HepG2 (cell line): ENCODE results near the gene UNC93A. TPM values are rescaled to one million over a fixed set of nuclear protein-coding genes. Genes with fewer than 3 reads are reported as not detected.

Experiments used
- ADNP ChIP-seq: sonication (generic); formaldehyde crosslinking; IDR thresholded peaks from 2 replicates; pipeline ENCODE4 v1.4.0; 2020; ENCODE audit warnings: missing genetic modification reagents
- ATRX ChIP-seq: sonication (generic); formaldehyde crosslinking; IDR thresholded peaks from 2 replicates; pipeline ENCODE4 v1.4.0; 2020; ENCODE audit warnings: missing genetic modification reagents, borderline replicate concordance
- CSRNP2 ChIP-seq: sonication (generic); formaldehyde crosslinking; conservative IDR thresholded peaks from 2 replicates; pipeline ENCODE4 v1.8.0; 2022; ENCODE audit warnings: low read depth, missing genetic modification reagents
- DRAP1 ChIP-seq: IDR thresholded peaks from 2 replicates; pipeline ENCODE4 v1.6.1; 2016; ENCODE audit warnings: missing genetic modification reagents, missing compliant biosample characterization
- ETV5 ChIP-seq: IDR thresholded peaks from 2 replicates; pipeline ENCODE4 v1.6.1; 2018; ENCODE audit warnings: missing biosample characterization, missing genetic modification reagents, inconsistent platforms, borderline replicate concordance
- GMEB1 ChIP-seq: sonication (generic); formaldehyde crosslinking; IDR thresholded peaks from 2 replicates; pipeline ENCODE4 v1.5.1; 2020; ENCODE audit warnings: missing genetic modification reagents, mild to moderate bottlenecking, borderline replicate concordance
- KLF11 ChIP-seq: IDR thresholded peaks from 2 replicates; pipeline ENCODE4 v1.6.1; 2016; ENCODE audit warnings: missing compliant biosample characterization
- KLF6 ChIP-seq: IDR thresholded peaks from 2 replicates; pipeline ENCODE4 v1.8.0; 2016; ENCODE audit warnings: missing biosample characterization, missing genetic modification reagents
- SOX5 ChIP-seq: IDR thresholded peaks from 2 replicates; pipeline ENCODE4 v1.6.1; 2016; ENCODE audit warnings: borderline replicate concordance
- TGIF2 ChIP-seq: IDR thresholded peaks from 2 replicates; pipeline ENCODE4 v1.6.1; 2016; ENCODE audit warnings: control low read depth, missing compliant biosample characterization
- ZBTB44 ChIP-seq: sonication (generic); formaldehyde crosslinking; IDR thresholded peaks from 2 replicates; pipeline ENCODE4 v1.4.0; 2020; ENCODE audit warnings: missing genetic modification reagents
- ZNF33B ChIP-seq: sonication (generic); formaldehyde crosslinking; IDR thresholded peaks from 2 replicates; pipeline ENCODE4 v1.5.1; 2020; ENCODE audit warnings: mild to moderate bottlenecking, missing genetic modification reagents
- ZNF430 ChIP-seq: sonication (generic); formaldehyde crosslinking; IDR thresholded peaks from 2 replicates; pipeline ENCODE4 v1.9.0; 2021; ENCODE audit warnings: mild to moderate bottlenecking, missing genetic modification reagents
- ZNF775 ChIP-seq: sonication (generic); formaldehyde crosslinking; IDR thresholded peaks from 2 replicates; pipeline ENCODE4 v1.4.0; 2020; ENCODE audit warnings: missing genetic modification reagents, mild to moderate bottlenecking, moderate library complexity, borderline replicate concordance
- ZSCAN29 ChIP-seq: sonication (generic); formaldehyde crosslinking; conservative IDR thresholded peaks from 2 replicates; pipeline ENCODE4 v1.4.0; 2020; ENCODE audit warnings: mild to moderate bottlenecking, missing genetic modification reagents
- polyA plus RNA-seq, 8 experiments: library from polyadenylated mRNA; depleted of rRNA in 3 of 8; stranded (reverse) in 7 of 8; unstranded in 1 of 8; fragments of >200 nt; fragmentation: Illumina TruSeq in 4 of 8; extraction: Trizol in 4 of 8; gene quantifications; 2 replicates each; pipeline versions ENCODE4 v1.2.1 to v1.2.3, GENCODE V29; 2011 to 2016; ENCODE audit warnings: low read depth in 4 of 8, missing spikeins in 1 of 8, mixed read lengths in 1 of 8; ENCODE audit not compliant: insufficient read depth in 1 of 8
- total RNA-seq, 5 experiments: library from RNA; depleted of rRNA; stranded (reverse); fragments of >200 nt; fragmentation: Illumina TruSeq; extraction: Trizol; gene quantifications; 2 replicates each; pipeline ENCODE4 v1.2.3, GENCODE V29; 2016; ENCODE audit warnings: low read depth in 1 of 5
- TF ChIP-seq, protein P1 (sequence below): sonication (generic); formaldehyde crosslinking; IDR thresholded peaks from 2 replicates; pipeline ENCODE4 v1.4.0; 2020; ENCODE audit warnings: missing genetic modification reagents
- TF ChIP-seq, protein P2 (sequence below): sonication (generic); formaldehyde crosslinking; IDR thresholded peaks from 2 replicates; pipeline ENCODE4 v1.5.1; 2020; ENCODE audit warnings: mild to moderate bottlenecking, missing genetic modification reagents
- TF ChIP-seq, protein P3 (sequence below): sonication (generic); IDR thresholded peaks from 2 replicates; pipeline ENCODE4 v1.6.1; 2016; ENCODE audit warnings: low read depth, borderline replicate concordance

UNC93A gene
- total and polyA plus RNA-seq, 2 of the 13 experiments (the other 11 are each of a cell fraction or from before 2014, with no cell fraction given): 11.0 to 42.7 TPM

DNA sequence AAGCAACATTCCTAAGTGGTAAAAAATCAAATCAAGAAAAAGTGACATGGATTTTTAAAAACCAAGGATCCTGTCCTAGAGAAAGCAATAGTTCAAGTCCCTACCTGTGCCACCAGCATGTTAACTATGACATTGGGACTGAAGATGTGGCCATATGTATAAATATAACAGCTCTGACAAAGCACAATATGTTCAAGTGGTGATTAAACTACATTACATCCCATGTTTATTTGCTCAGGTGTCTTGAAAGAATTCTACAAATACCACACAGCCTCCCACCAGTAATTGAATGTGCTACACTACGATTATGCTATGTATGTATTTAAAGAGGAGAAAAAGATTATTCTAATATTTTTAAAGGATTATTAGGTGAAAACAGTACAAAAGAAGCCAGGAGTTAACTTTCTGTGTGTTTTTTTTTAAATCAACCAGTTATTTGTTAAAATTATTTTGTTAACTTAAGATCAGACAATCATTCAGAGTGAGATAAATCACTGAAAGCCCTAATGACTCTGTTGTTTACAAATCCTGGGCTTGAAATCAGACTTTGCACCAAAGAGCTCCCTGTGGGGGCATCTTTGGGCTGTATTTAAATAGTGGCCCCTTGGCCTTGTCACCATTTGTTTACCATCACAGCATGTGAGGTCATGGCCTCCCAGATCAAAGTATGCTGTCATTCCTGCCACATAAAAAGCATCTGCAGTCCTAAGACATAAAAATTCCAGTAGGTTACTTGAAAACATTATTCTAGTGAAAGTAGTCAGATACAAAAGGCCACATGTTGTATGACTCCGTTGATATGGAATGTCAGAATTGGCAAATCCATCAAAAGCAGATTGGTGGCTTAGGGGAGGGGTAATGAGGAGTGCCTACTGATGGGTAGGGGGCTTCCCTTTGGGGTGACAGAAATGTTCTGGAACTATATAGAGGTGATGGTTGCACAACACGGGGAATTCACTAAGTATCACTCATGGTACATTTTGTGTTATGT is 50.8 kb downstream of the UNC93A start (continued):
- TF ChIP-seq ZNF430 (CRISPR knock-in tag) (peak; percentile 71), ZNF775 (CRISPR knock-in tag) (no peak), KLF11 (CRISPR knock-in tag) (peak; percentile 81; the same call in 1 of the 2 replicates), GMEB1 (peak; percentile 22; the same call in 1 of the 2 replicates), ZSCAN29 (CRISPR knock-in tag) (0 out of 2 replicates have a peak, but pooled peaks have one; percentile 48), KLF6 (CRISPR knock-in tag) (peak; percentile 86), ETV5 (CRISPR knock-in tag) (peak; percentile 89), SOX5 (CRISPR knock-in tag) (peak; percentile 98), CSRNP2 (no peak), ZNF33B (peak; percentile 52; the same call in 1 of the 2 replicates), ADNP (CRISPR knock-in tag) (no peak), TGIF2 (CRISPR knock-in tag) (0 out of 2 replicates have a peak, but pooled peaks have one; percentile 52), DRAP1 (peak; percentile 76), ATRX (CRISPR knock-in tag) (no peak), ZBTB44 (peak; percentile 79; the same call in 1 of the 2 replicates)
- TF ChIP-seq, protein P1, sequence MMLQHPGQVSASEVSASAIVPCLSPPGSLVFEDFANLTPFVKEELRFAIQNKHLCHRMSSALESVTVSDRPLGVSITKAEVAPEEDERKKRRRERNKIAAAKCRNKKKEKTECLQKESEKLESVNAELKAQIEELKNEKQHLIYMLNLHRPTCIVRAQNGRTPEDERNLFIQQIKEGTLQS: peak; percentile 93
- TF ChIP-seq, protein P2, sequence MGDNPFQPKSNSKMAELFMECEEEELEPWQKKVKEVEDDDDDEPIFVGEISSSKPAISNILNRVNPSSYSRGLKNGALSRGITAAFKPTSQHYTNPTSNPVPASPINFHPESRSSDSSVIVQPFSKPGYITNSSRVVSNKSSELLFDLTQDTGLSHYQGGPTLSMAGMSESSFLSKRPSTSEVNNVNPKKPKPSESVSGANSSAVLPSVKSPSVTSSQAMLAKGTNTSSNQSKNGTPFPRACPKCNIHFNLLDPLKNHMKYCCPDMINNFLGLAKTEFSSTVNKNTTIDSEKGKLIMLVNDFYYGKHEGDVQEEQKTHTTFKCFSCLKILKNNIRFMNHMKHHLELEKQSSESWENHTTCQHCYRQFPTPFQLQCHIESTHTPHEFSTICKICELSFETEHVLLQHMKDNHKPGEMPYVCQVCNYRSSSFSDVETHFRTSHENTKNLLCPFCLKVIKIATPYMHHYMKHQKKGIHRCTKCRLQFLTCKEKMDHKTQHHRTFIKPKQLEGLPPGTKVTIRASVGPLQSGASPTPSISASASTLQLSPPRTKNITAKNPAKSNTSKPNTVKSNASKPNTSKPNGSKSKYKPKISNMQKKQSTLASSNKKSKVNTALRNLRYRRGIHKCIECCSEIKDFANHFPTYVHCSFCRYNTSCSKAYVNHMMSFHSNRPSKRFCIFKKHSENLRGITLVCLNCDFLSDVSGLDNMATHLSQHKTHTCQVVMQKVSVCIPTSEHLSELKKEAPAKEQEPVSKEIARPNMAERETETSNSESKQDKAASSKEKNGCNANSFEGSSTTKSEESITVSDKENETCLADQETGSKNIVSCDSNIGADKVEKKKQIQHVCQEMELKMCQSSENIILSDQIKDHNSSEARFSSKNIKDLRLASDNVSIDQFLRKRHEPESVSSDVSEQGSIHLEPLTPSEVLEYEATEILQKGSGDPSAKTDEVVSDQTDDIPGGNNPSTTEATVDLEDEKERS (CRISPR knock-in tag): peak; percentile 93; the same call in 1 of the 2 replicates
- TF ChIP-seq, protein P3, sequence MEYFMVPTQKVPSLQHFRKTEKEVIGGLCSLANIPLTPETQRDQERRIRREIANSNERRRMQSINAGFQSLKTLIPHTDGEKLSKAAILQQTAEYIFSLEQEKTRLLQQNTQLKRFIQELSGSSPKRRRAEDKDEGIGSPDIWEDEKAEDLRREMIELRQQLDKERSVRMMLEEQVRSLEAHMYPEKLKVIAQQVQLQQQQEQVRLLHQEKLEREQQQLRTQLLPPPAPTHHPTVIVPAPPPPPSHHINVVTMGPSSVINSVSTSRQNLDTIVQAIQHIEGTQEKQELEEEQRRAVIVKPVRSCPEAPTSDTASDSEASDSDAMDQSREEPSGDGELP: peak; percentile 87
